Heart right ventricle (tissue), 16 donors: ENCODE results near the gene SCAMP5. TPM values are rescaled to one million over a fixed set of nuclear protein-coding genes. Genes with fewer than 3 reads are reported as not detected.

Source experiments
- ATAC-seq, 8 donors: fragments of 200-7000 bp; cut with Tn5 transposase; one replicate each; pipeline ENCODE4 v1.9.1; 2020; ENCODE audit warnings: mild to moderate bottlenecking in 8 of 8, moderate library complexity in 8 of 8, moderate number of reproducible peaks in 1 of 8
- DNase-seq, 2 donors: peaks; one replicate each; pipeline ENCODE4 v3.0.0-alpha.2; 2020
- H3K27ac ChIP-seq, 10 donors: fragments of 200-600 bp; sonication (generic) in 2 of 10; one replicate each; pipeline versions ENCODE4 v1.5.0 to v1.8.0; 2020 to 2022; ENCODE audit warnings: mild to moderate bottlenecking in 3 of 10
- H3K27me3 ChIP-seq, 7 donors: fragments of 200-600 bp; one replicate each; pipeline ENCODE4 v1.8.0; 2021 to 2022; ENCODE audit warnings: mild to moderate bottlenecking in 2 of 7
- H3K36me3 ChIP-seq, 9 donors: fragments of 200-600 bp; sonication (generic) in 1 of 9; one replicate each; pipeline versions ENCODE4 v1.5.0 to v1.8.0; 2020 to 2022; ENCODE audit warnings: mild to moderate bottlenecking in 2 of 9
- H3K4me1 ChIP-seq, 9 donors: fragments of 200-600 bp; sonication (generic) in 1 of 9; one replicate each; pipeline versions ENCODE4 v1.5.0 to v1.8.0; 2020 to 2022; ENCODE audit warnings: mild to moderate bottlenecking in 4 of 9
- H3K4me3 ChIP-seq, 10 donors: fragments of 200-600 bp; sonication (generic) in 2 of 10; one replicate each; pipeline versions ENCODE4 v1.5.0 to v1.8.0; 2020 to 2022; ENCODE audit warnings: mild to moderate bottlenecking in 7 of 10, moderate library complexity in 2 of 10
- H3K9me3 ChIP-seq, 11 donors: fragments of 200-600 bp in 10 of 11; sonication (generic) in 2 of 11; one replicate each; pipeline versions ENCODE4 v1.5.0 to v1.8.0; 2013 to 2022; ENCODE audit warnings: mild to moderate bottlenecking in 2 of 11, control low read depth in 1 of 11, moderate library complexity in 1 of 11
- WGBS, 2 donors: extraction: QIAGEN DNeasy Blood & Tissue Kit; methylation state at CpG; one replicate each; pipeline ENCODE4 v1.1.7; 2013; ENCODE audit warnings: inconsistent platforms in 1 of 2; 5-methylcytosine and 5-hydroxymethylcytosine counted together
- intact Hi-C, 10 donors: fragments of 100-400 bp; cut with DNase I; formaldehyde crosslinking; loops; one replicate each; pipeline versions ENCODE4 v1.11.1 to v1.14.2; 2022
- polyA plus RNA-seq, 2 donors: library from polyadenylated mRNA; stranded (reverse); fragments of 200-250 nt; gene quantifications; one replicate each; pipeline ENCODE4 v1.2.3, GENCODE V29; 2013
- total RNA-seq, 10 donors: library from RNA; stranded (reverse); fragmentation: NEBNext Ultra II Directional in 3 of 10; extraction: Animal tissue kit (Norgen Biotek cat#: 25700) in 3 of 10; gene quantifications; one replicate each; pipeline versions ENCODE4 v1.2.1 to v1.2.4, GENCODE V29; 2021 to 2023
- TF ChIP-seq, protein P1 (sequence below), 9 donors: fragments of 200-600 bp; sonication (generic) in 2 of 9; IDR thresholded peaks; one replicate each; pipeline versions ENCODE4 v1.5.0 to v1.8.0; 2021 to 2022; ENCODE audit warnings: antibody characterized with exemption in 9 of 9, mild to moderate bottlenecking in 5 of 9, moderate library complexity in 1 of 9
- donor health status: Arrhythmogenic right ventricular cardiomyopathy.
- donor health status: ischemic (EF 13 %, LVEDD 7.1; RV severe dilation, severe dysfunction).
- donor health status: healthy with polysubstance abuse.
- donor health status: DM: no; HTN: yes; CAD: no.
- donor health status: DM: no; HTN: no; CAD: no.
- donor health status: ischemic (EF 25% LVEDD 6.9; RV normal size, moderate dysfunction).
- donor health status: ischemic (EF 25% LVEDD 5.7; RV mildly dilated, moderate dysfunction).
- donor health status: healthy.
- donor health status: DM: yes; HTN: yes; CAD: no.
- donor health status: Ischemic cardiomyopathy.
- donor health status: ischemic (EF 35%, LVEDD 5.7; RV mildly dilated, moderate dysfunction).
- donor health status: nonischemic (EF 11% LVEDD 7.7; RV severe dilation, severe dysfunction).
- donor health status: DM: yes; HTN: yes; CAD: no.
- donor health status: PGD.
- donor health status: ischemic (EF 29% LVEDD 5.4; RV normal size, mild dysfunction).
- donor health status: nonischemic (EF 23%, LVEDD 6.1; RV moderate dilation, normal function).

Gene SCAMP5
- total and polyA plus RNA-seq, 12 donors, result 0.55 to 7.5 (median 3.8) TPM

DNA sequence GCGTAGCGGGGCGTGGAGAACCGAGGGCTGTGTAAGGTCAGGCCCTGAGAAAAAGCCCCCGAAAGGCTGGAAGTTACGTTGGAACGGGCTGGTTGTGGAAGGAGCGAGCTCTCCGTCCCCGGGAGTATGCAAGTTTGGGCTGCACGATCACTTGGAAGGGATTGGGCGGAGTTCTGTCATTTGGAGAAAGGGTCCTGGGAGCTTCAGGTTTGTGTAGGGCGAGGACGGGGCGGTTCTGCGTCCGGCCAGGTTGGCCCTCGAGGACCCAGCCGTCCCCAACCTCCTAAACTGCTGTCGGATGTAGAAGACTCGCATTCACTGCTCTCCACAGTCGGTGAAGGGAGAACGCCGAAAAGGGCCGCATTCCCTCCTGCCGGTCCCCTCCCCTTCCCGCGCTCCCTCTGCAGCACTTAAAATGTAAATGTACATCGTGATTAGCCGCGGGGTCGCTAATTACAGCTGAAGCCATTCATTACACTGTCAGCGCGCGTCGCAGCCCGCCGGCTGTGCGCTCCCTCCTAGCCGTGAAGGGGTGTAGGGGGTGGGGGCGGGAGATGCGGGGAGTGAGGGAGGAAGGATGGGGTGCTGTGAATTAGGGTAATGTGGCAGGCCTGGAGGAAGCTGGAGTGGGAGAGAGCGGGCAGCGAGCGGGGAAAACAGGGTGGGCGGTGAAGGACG lies 36.3 kb upstream of the SCAMP5 start:
- TF ChIP-seq, protein P1, sequence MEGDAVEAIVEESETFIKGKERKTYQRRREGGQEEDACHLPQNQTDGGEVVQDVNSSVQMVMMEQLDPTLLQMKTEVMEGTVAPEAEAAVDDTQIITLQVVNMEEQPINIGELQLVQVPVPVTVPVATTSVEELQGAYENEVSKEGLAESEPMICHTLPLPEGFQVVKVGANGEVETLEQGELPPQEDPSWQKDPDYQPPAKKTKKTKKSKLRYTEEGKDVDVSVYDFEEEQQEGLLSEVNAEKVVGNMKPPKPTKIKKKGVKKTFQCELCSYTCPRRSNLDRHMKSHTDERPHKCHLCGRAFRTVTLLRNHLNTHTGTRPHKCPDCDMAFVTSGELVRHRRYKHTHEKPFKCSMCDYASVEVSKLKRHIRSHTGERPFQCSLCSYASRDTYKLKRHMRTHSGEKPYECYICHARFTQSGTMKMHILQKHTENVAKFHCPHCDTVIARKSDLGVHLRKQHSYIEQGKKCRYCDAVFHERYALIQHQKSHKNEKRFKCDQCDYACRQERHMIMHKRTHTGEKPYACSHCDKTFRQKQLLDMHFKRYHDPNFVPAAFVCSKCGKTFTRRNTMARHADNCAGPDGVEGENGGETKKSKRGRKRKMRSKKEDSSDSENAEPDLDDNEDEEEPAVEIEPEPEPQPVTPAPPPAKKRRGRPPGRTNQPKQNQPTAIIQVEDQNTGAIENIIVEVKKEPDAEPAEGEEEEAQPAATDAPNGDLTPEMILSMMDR (IDR thresholded peaks at IDR 0.05), result no peak
- ATAC-seq (no peak), DNase-seq (no peak)
- no peaks in the 10 kb centered on the region for H3K9me3 ChIP-seq
- H3K27me3 ChIP-seq, result peaks cover 0 to 49% (median 16%) of the 10 kb centered on the region in 7 donors
- peak overlapping the region in 9 of 10 donors; percentile 52 to 83 (median 61) for H3K4me3 ChIP-seq
- peak overlapping the region in 5 of 10 donors; percentile 19 to 85 (median 75) for H3K27ac ChIP-seq
- 7 to 10% methylated on average over 47 of the region's 47 CpGs for WGBS, 2 donors
- intact Hi-C loops, result loop anchor here in 8 of 10 donors (5.0 to 10.0 kb wide), 4 partner anchors 243 to 584 kb away; partner anchors contain the start of gene C15orf39 (in 1 of the 8)
- H3K36me3 ChIP-seq, result no peaks in the 10 kb centered on the region
- peaks cover 0 to 61% (median 31%) of the 10 kb centered on the region in 9 donors for H3K4me1 ChIP-seq

DNA sequence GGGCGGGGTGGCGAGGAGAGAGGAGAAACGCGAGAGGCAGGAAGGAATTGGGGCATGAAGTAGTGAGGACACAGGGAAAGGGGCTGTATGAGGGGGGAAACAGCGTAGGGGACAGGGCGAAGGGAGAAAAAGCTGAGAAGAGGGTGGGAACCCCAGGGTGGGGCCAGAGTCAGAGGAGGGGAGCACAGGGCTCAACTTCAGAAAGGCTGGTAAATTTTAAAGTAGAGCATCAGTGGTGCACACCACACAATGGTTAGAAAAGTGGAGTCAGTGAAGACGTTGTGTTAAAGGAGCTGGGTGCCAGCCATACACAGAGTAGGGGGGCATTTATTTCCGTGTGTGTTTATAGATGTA lies 35.8 kb upstream of the SCAMP5 start:
- 31 to 37% methylated on average over 8 of the region's 8 CpGs for WGBS, 2 donors
- Histone ChIP-seq H3K4me1 (peaks cover 0 to 61% (median 31%) of the 10 kb centered on the region in 9 donors), H3K9me3 (no peaks in the 10 kb centered on the region), H3K4me3 (peak overlapping the region in 3 of 10 donors; percentile 61 to 71 (median 64)), H3K27ac (peak overlapping the region in 1 of 10 donors; percentile 31), H3K36me3 (no peaks in the 10 kb centered on the region), H3K27me3 (peaks cover 0 to 49% (median 16%) of the 10 kb centered on the region in 7 donors)
- DNase-seq, result no peak
- intact Hi-C loops, result loop anchor here in 8 of 10 donors (5.0 to 10.0 kb wide), 4 partner anchors 243 to 585 kb away; partner anchors contain the start of gene C15orf39 (in 1 of the 8)
- ATAC-seq, result no peak
- TF ChIP-seq, protein P1 (IDR thresholded peaks at IDR 0.05), result no peak

DNA sequence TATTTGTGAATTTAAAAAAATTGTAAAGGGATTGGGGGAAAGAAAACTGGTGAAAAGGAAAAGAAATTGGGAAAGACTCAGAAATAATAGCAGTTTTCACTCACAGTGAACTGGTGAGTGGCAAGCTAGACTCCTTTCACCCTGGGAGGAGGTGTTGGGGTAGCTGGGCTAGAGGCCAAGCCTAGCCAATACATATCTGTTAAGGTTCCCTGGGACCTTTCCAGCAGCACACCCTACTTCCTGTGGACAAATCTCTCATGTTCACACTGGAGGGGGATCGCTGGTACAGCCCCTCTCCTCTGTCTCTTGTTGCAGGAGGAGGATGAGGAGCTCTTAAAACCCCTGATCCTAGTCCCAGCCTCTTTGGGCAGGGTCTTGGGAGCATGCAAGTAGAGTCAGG lies 35.1 kb upstream of the SCAMP5 start:
- ATAC-seq, result no peak
- intact Hi-C loops, result no loop called here
- TF ChIP-seq, protein P1 (IDR thresholded peaks at IDR 0.05), result no peak
- Histone ChIP-seq H3K36me3 (no peaks in the 10 kb centered on the region), H3K9me3 (no peaks in the 10 kb centered on the region), H3K27ac (no peak overlapping the region), H3K4me1 (peaks cover 0 to 61% (median 31%) of the 10 kb centered on the region in 9 donors), H3K4me3 (no peak overlapping the region), H3K27me3 (peaks cover 0 to 46% (median 16%) of the 10 kb centered on the region in 7 donors)
- 50 to 67% methylated on average over 1 of the region's 1 CpG for WGBS, 2 donors
- DNase-seq, result no peak

DNA sequence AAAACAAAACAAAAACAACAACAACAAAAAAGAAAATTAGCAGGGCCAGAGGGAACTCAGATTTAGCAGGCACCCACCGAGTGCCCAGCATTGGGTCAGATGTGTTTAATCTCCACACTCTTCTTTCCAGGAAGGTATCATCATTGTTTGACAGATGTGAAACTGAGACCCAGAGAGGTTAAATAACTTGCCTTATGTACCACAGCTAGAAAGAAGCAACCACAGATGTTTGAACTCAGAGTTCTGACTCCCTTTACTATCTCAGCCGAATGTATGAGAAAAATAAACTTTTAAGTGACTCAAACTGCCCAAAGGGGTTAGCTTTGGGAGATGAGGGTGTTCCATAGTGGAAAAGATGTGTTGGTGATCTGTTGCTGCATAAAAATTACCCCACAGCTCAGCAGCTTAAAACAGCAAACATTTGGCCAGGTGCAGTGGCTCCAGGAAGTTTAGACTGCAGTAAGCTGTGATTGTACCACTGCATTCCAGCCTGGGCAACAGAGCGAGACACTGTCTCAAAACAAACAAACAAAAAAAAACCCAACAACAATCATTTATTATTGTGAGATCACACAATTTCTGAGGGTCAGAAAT lies 34.3 kb upstream of the SCAMP5 start:
- ATAC-seq (no peak), DNase-seq (no peak)
- H3K27ac ChIP-seq, result no peak overlapping the region
- intact Hi-C loops, result no loop called here
- H3K36me3 ChIP-seq, result no peaks in the 10 kb centered on the region
- 57 to 60% methylated on average over 3 of the region's 3 CpGs for WGBS, 2 donors
- TF ChIP-seq, protein P1 (IDR thresholded peaks at IDR 0.05), result no peak
- peaks cover 0 to 53% (median 26%) of the 10 kb centered on the region in 9 donors for H3K4me1 ChIP-seq
- H3K27me3 ChIP-seq, result peaks cover 0 to 38% (median 16%) of the 10 kb centered on the region in 7 donors
- H3K9me3 ChIP-seq, result no peaks in the 10 kb centered on the region
- H3K4me3 ChIP-seq, result no peak overlapping the region
